CD4-positive, alpha-beta T cell treated with Interleukin-17A for 4 hours (primary cell): ENCODE data around the gene RRP8.

Source experiments
- DNase-seq: peaks from one replicate; pipeline ENCODE4 v3.0.0-alpha.2; 2020; ENCODE audit warnings: mixed read lengths

RRP8 gene

DNA sequence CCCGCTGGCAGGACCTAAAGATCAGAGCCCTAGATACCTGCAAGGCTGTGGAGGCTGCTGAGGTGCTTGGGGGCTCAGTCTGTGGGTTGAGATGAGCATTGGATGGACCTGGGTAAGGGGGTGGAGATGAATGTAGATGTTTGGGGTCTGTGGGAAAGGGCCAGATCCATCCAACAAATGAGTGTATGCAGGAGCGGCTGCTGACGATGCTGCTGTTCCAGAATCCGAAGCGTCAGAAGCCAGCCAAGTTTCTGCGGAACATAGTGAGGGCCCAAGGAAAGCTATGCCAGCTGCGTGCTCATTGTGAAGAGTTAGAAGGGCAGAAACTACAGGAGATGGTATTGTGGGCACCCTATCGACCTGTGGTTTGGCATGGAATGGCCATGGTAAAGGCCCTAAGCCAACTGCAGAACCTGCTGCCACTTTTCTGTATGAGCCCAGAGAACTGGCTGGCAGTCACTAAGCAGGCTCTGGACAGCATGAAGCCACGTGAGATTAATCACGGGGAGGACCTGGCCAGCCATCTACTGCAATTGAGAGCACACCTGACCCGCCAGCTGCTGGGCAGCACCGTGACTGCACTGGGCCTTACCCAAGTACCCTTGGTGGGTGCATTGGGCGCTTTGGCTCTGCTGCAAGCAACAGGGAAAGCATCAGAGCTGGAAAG lies 36.6 kb downstream of the RRP8 start:
- no peak for DNase-seq

DNA sequence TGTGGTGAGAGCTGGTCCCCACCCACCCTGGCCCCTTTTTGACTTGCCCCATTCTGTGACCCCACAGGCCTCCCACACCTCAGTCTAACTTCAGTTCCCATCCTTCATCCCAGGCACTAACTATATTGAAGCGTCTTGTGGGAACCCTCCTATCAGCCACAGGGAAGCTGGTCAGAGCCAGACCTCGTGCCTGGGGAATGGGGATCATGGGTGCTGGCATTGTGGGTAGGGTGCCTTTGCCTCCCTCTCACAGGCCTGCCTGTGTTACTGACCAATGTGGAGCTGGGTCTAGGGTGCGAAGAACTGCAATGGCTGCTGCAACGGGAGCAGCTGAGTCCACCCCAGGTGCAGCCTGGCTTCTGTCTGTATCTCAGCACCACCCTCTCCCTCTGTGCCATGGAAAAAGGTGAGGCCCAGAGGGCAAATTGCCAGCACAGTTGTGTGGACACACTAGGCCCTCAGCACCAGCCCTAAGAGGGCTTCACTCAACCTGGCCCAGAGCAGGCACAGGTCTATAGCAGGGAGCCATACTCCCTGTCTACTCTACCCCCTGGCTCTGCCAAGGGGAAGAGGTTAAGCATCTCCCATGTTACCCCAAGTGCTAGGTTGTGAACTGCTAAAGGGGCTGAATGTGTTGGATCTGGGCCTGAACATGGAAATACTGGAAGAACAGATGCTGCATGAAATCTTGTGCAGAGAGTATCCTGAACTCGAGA lies 37.3 kb downstream of the RRP8 start:
- no peak for DNase-seq

DNA sequence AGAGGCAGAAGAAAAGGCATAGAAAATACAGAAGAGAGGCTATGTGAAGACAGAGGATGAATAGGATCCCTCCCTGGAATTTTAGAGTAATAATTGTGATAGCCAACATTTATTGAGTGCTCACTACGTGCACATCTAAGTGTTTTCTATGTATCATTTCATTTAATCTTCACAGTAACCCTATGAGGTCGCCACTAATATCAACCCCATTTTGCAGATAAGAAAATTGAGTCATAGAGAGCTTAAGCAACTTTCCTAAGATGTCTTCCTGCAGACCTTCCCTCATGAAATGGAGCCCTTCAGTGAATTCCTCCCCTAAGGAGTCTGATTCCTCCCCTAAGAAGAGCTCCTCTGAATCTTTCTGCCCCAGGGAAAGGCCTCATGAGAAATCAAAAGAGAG lies 38.1 kb downstream of the RRP8 start:
- DNase-seq, result no peak

DNA sequence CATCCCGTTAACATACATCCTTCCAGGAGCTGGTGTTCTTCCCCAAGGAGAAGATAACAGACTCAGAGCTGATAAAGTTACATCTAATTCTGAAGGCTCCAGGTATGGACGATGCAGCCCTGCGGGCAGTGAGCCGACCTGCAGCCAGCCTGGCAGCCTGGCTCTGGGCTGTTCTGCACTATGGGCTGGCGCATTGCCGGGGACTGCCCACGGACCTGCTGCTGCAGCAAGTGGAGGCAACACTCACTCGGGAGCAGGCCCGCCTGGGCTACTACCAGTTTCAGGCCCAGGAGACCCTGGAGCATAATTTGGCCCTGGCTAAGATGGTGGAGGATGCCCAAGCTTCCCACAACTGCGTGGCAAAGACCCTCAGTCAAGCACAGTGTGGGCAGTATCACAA lies 39.7 kb downstream of the RRP8 start:
- DNase-seq, result no peak

DNA sequence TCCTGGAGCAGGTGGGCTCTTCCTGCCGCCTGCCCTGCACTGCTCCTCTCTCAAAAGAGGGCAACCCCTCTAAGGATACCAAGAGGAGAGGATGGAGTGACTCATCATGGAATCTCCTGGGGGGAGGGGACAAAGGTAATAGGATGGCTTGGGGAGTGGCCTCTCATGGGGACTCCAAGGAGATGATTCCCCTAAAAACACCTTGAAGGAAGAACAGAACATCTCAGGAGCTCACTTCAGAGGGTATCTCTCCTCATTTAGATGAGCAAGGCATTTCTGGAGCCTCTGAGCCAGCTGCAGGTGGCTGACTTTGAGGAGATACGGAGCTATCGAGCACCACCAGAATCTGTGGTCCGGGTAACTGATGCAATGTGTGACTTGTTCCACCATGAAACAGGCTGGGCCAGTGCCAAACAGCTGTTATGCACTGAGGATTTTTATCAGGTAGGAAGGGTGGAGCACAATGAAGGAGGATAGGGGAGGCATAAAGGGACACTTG lies 40.2 kb downstream of the RRP8 start:
- DNase-seq, result no peak

DNA sequence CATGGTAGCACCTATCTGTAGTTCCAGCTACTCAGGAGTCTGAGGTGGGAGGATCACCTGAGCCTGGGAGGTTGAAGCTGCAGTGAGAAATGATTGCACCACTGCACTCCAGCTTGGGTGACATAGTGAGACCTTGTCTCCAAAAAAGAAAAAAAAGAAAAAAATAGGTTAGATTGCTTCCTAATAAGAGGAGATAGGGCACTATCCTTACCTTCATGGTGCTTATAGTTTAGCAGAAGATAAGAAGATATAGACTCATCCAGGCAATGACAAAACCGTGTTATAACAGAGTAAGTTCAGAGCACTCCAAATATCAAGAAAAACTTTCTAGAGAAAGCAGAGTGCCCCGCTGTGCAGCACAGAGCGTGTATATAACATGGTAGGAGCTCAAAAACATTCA lies 42.1 kb downstream of the RRP8 start:
- DNase-seq, result no peak

DNA sequence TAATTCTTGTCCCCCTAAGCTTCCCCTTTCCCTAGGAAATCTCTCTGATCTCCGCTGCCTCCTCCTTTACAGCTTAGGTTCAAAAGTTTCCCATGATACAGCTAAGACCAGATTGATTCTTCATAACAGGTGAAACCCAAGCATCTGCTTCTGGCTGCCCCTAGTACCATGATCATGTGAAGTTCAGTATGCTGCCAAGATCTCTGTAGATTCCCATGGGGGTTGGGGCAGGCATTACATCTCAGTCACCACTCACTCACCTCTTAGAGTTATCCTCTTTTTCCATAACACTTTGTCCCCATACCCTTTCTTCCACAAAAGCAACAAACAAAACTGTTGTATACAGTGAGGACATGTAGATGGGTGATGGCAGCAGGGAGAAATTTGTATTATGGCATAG lies 44.0 kb downstream of the RRP8 start:
- DNase-seq, result no peak

DNA sequence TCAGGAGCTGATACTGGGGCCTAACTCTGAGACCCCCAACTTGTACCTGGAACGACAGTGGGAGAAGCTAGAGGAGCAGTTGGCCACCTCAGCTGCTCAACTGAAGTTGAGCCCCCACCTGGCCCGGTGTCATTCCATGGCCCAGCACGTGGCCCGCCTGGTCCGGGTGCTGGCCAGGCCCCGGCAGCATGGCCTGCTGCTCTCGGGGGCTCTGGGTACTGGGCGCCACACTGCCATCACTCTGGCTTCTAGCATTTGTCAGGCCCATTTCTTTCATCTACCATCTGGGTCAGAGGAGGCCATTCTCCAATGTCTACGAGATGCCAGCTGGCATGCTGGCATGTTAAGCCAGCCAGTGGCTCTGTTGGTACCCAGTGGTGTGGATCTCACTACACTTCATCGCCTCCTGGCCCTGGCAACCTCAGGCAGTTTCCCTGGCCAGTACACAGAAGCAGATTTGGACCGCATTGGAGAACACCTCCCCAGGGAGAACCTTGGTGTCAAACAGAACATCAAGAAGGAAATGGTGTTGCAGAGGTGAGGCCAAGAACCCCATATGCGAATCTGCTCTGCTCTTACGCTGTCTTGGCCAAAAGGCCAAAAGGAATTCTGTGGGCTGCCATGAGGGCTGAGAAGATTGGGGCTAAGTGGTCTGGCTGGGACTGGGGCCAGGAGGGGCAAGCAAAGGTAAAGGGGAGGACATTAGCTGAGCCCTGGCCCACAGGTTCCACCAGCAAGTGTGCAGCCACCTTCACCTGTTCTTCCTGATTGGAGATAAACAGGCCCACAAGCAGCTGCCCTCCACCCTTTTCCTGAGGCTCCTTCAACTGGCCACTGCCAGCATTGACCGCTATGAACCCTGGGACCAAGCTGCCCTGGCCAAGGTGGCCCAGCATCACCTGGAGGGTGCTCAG lies 45.4 kb downstream of the RRP8 start:
- DNase-seq, result no peak

DNA sequence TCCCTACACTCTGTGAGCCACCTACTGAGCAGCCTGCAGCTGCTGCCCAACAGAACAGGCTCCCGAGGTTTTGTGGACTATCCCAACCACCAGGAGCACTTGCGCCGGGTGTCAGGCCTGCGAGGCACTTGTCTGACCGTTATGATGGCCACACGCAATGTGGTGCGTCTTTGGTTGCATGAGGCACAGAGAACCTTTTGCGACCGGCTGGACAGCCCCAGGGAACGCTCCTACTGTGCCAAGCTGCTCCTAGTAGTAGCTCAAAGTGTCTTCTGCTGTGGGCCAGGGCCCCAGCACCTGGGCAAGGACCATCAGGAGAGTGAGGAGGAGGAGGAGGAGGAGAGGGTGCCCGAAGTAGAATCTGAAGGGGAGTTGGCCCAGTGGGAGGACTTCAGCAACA lies 46.4 kb downstream of the RRP8 start:
- DNase-seq, result no peak

DNA sequence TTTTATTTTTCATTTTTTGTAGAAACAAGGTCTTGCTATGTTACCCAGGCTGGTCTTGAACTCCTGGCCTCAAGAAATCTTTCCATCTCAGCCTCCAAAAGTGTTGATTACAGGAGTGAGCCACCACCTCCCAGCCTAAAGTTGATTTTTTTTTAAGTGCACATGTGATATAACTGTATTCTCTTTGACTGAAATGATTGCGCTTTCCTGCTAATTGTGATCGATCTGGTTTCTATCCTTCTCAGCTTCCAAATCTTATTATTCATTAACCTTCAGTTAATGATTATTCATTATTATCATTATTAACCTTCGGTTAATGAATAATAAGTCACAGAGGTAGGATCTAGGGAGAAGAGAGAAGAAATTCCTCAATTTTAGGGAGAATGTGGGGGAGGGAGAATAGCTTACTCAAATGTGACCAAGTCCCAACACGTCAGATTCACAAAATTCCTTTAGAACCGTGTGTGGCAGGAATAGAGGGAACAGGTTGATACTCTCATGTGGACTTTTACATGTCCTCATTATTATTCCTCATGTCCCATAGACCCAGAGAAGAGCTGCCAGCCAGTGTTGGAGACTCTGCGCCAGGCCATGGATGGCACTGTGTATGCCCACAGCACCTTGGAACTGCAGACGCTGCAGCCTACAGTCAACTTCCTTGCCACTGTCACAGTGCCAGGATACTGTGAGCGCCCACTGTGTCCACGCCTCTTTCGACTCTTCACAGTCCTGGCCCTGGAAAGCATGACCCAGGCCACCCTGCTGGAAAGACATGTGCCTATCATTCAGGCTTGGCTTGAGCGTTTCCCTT lies 47.1 kb downstream of the RRP8 start:
- no peak for DNase-seq

DNA sequence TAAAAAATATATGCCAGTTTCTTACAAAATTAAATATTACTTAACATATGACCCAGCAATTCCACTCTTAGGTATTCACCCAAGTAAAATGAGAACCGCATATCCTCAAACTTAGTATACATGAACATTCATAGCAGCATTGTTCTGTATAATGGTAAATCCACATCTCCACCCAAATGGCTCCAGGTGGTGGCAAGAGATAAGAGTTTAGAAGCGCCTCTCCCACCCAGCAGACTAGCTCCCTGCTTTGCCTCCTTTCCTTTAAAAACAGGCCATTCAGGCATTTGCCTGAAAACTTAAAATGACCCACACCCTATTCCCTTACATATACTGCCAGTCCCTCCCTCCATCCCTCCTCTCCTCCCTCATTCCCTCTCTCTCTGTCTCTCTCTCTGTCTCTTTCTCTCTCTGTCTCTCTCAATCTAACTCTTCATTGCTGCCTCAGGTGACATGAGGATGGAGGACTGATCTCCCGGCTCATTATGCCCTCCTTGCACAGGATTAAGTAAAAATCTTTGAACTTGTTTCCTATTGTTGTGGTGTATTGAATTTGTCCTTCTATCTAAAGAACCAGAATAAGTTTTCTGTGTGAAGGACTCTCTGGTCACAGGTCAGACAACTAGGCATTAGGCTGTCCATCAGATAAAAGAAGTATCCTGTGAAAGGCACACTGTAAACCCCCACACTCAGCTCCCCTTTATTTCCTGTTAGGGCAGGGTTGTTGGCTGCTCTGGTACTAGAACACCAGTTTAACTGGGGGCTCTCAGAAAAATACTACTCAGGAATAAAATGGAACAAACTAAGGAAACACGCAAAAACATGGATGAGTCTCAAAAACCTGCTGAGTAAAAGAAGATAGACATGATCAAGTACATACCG lies 48.3 kb downstream of the RRP8 start:
- DNase-seq, result no peak

DNA sequence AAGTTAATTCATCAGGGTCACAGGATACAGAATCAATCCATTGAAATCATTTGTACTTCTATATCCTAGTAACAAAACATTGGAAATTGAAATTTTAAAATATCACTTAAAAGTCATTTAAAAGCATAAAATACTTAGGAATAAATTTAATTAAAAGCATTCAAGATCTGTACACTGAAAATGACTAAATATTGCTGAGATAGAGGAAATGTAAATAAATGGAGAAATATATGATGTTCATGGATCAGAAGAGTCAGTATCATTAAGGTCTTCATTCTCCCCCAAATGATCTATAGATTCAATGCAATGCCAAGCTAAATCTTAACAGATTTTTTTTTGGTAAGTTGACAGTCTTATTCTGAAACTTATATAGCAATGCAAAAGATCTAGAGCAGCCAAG lies 49.8 kb downstream of the RRP8 start:
- no peak for DNase-seq

DNA sequence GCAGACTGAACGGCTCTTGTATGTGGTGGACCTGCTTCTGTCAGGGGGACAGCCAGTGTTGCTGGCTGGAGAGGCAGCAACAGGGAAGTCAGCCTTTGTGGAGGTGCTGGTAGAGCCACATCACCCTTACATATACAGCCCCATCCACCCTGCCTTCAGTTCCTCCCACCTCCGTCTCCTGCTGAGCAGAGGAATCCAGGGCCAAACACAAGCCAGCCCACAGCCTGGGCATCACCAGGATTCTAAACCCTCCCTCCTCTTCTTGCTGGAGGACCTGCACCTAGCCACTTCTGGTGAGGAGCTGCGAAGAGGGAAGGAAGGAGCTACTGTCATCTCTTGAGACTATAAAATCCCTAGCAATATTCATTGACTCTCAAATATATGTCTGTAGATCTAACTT lies 54.8 kb downstream of the RRP8 start:
- no peak for DNase-seq

DNA sequence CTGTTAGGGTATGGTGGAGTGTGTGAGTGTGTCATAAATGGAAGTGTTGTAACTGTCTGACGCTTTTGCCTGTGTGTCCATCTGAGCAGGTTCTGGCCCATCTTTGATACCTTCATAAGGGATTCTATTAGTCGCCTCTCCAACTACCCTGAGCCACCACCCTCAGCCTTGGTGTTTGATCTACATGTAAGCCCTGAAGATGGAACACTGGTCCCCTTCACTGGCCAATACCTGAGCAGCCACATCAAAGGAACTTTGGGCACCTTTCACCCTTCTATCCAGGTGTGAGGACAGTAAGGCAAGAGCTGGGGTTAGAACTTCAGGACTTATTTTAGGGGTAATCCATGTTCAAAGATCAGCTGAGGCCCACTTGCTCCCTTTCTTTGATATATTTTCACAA lies 55.3 kb downstream of the RRP8 start:
- DNase-seq, result no peak

DNA sequence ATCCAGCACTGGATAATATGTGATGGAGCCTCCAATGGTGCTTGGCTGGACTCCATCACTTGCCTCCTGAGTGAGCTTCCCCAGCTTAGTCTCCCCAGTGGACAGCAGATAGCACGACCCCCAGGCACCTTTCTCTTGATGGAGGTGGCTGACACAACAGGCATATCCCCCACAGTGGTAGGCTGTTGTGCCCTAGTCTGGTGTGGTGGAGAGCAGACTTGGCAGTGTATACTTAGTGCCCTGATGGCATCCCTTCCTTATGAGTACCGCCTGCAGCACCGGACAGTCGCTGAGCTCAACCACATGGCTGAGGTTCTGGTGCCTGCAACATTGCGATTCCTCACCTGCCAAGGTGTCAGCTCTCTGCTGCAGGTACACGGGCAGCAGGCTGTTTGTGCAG lies 56.2 kb downstream of the RRP8 start:
- no peak for DNase-seq

DNA sequence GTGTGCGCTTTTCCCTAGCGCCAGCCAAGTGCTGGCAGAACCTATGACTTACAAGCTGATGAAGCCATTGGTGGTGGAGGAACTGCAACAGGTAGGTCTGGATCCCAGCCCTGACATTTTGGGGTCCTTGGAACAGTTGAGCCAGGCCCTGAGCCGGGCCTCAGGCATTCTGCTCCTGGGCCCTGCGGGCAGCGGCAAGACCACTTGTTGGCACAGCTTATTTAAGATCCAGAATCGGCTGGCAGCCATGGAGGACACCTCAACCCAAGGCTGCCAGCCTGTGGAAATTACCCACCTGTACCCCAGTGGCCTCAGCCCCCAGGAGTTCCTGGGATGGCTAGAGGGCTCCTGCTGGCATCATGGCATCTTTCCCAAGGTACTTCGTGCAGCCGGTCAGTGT lies 56.7 kb downstream of the RRP8 start:
- no peak for DNase-seq

DNA sequence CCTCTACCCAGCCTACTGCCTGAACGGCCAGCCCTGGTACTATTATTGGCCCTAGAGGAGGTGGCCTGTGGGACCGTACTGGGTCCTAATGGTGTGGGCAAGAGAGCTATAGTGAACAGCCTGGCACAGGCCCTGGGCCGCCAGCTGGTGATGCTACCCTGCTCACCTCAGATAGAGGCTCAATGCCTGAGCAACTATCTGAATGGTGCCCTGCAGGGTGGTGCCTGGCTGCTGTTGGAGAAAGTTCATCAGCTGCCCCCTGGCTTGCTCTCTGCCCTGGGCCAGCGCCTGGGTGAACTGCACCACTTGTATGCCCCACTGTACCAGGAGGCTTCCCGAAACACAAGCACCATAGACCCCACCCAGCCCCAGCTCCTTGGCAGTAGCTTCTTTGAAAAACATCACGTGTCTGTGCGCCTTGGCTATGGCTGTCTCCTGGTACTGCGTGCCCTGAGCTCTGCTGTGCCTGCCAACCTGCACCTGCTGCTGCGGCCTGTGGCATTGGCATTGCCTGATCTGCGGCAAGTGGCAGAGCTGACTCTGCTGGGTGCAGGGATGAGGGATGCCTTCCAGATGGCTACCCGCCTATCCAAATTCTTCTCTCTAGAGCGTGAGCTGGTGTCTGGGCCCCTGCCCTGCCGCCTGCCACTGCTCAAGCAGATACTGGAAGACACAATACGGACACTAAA lies 57.4 kb downstream of the RRP8 start:
- no peak for DNase-seq
